GM10847 (cell line): ENCODE data around the gene TMEM69.

Experiments used
- POLR2A ChIP-seq: IDR thresholded peaks from 2 replicates; pipeline ENCODE4 v1.6.1; 2011; ENCODE audit not compliant: insufficient read length; ENCODE audit errors: extremely low read depth

Gene TMEM69

GRCh38 chr1:45713711-45714110 is 25.7 kb downstream of the TMEM69 start:
- TF ChIP-seq POLR2A = no peak

- no peak for TF ChIP-seq POLR2A
These were observed 28.7 kb downstream of the TMEM69 start for GRCh38 chr1:45716700-45717099.

GRCh38 chr1:45718289-45718688 is 30.3 kb downstream of the TMEM69 start:
- no peak for TF ChIP-seq POLR2A

- no peak for TF ChIP-seq POLR2A
These were observed 33.2 kb downstream of the TMEM69 start for GRCh38 chr1:45721207-45721606.

- no peak for TF ChIP-seq POLR2A
These were observed 34.8 kb downstream of the TMEM69 start for GRCh38 chr1:45722809-45723208.

GRCh38 chr1:45723248-45723930 is 35.4 kb downstream of the TMEM69 start:
- TF ChIP-seq POLR2A = no peak

GRCh38 chr1:45730075-45730779 is 42.2 kb downstream of the TMEM69 start:
- TF ChIP-seq POLR2A = no peak

GRCh38 chr1:45730780-45731319 is 42.9 kb downstream of the TMEM69 start:
- no peak for TF ChIP-seq POLR2A

GRCh38 chr1:45739137-45739536 is 51.2 kb downstream of the TMEM69 start:
- TF ChIP-seq POLR2A = no peak
